Activated CD8-positive, alpha-beta memory T cell treated with anti-CD3 and anti-CD28 coated beads, Interleukin-2, amount 50 U/mL, for 4 hours (primary cell): Measurements from ENCODE around the gene CERCAM.

ENCODE experiments used
- DNase-seq: peaks from one replicate; pipeline ENCODE4 v3.0.0-alpha.2; 2020

The CERCAM gene

GRCh38 chr9:128469070-128469469, 48.4 kb downstream of the CERCAM start:
- DNase-seq: no peak

GRCh38 chr9:128470560-128470959, 49.9 kb downstream of the CERCAM start:
- DNase-seq: no peak

- DNase-seq: no peak
Measured at GRCh38 chr9:128473104-128473503, 52.4 kb downstream of the CERCAM start.

- DNase-seq: no peak
Measured at GRCh38 chr9:128475867-128476266, 55.2 kb downstream of the CERCAM start.

- no peak for DNase-seq
Measured at GRCh38 chr9:128479262-128479661, 58.6 kb downstream of the CERCAM start.

GRCh38 chr9:128481561-128481960, 60.9 kb downstream of the CERCAM start:
- no peak for DNase-seq

- DNase-seq: no peak
Measured at GRCh38 chr9:128482186-128482585, 61.5 kb downstream of the CERCAM start.

GRCh38 chr9:128484686-128485413, 64.2 kb downstream of the CERCAM start:
- no peak for DNase-seq

GRCh38 chr9:128485414-128485855, 64.8 kb downstream of the CERCAM start:
- DNase-seq: no peak

- no peak for DNase-seq
Measured at GRCh38 chr9:128486201-128486600, 65.5 kb downstream of the CERCAM start.
